D721Med (cell line): Measurements from ENCODE around the gene AP5S1.

Experiments used
- DNase-seq: peaks from one replicate; pipeline ENCODE4 v3.0.0; 2011; ENCODE audit warnings: low spot score; ENCODE audit not compliant: insufficient read length
- FAIRE-seq: peaks from 2 replicates; lab custom pipeline; 2011; peaks lifted over from hg19 to GRCh38; lab: Jason Lieb, UNC
- CTCF ChIP-seq: IDR thresholded peaks from 2 replicates; pipeline ENCODE4 v1.5.1; 2012; ENCODE audit warnings: mild to moderate bottlenecking, control low read depth; ENCODE audit not compliant: insufficient read depth; ENCODE audit errors: missing control alignments

The AP5S1 gene

GRCh38 chr20:3863317-3863716 lies 43.0 kb downstream of the AP5S1 start:
- TF ChIP-seq CTCF: no peak
- DNase-seq (no peak), FAIRE-seq (no peak)

GRCh38 chr20:3864518-3864917 lies 44.2 kb downstream of the AP5S1 start:
- DNase-seq (no peak), FAIRE-seq (no peak)
- no peak for TF ChIP-seq CTCF

DNA sequence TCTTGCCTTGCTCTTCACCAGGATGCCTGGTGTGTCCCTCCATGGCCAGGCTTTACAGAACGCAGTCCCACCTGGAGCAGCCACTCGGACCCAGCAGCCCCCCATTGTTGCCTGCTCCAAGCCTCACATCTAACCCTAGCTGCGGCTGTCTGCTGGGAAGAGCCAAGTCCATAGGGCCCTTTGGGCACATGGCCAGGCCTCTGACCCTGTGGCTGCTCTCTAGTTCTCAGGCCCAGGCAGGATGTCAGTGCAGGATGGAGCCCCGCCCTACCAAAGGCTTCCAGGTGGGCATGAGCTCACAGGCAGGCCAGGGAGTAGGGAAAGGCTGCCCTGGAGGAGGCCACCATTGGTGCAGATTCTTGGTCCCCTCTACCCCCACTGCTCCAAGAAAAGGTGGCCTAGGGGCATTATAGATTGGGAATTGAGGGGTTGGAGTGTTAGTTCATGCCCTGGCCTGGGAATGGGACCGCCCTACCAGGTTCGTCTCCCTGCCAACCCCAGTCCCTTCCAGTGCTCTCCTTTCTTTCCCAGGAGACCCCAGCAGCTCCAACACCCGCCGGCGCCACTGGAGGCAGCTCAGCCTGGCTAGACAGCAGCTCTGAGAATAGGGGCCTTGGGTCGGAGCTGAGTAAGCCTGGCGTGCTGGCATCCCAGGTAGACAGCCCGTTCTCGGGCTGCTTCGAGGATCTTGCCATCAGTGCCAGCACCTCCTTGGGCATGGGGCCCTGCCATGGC lies 45.0 kb downstream of the AP5S1 start:
- DNase-seq: no peak
- no peak for TF ChIP-seq CTCF
- no peak for FAIRE-seq

DNA sequence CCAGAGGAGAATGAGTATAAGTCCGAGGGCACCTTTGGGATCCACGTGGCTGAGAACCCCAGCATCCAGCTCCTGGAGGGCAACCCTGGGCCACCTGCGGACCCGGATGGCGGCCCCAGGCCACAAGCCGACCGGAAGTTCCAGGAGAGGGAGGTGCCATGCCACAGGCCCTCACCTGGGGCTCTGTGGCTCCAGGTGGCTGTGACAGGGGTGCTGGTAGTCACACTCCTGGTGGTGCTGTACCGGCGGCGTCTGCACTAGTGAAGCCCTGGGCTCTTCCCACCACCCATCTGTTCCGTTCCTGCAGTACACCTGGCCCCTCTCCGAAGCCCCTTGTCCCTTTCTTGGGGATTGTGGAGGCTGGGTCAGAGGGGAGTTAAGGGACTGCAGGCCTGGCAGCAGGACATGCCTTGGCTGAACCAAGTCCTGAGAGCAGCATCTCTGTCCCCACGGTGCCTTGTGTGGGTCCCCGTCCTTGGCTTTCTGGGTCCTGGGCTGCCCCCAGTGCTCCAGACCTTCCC lies 45.6 kb downstream of the AP5S1 start:
- FAIRE-seq (no peak), DNase-seq (no peak)
- no peak for TF ChIP-seq CTCF

- no peak for TF ChIP-seq CTCF
- no peak for DNase-seq
- no peak for FAIRE-seq
Observed at GRCh38 chr20:3866464-3866863, 46.1 kb downstream of the AP5S1 start.

DNA sequence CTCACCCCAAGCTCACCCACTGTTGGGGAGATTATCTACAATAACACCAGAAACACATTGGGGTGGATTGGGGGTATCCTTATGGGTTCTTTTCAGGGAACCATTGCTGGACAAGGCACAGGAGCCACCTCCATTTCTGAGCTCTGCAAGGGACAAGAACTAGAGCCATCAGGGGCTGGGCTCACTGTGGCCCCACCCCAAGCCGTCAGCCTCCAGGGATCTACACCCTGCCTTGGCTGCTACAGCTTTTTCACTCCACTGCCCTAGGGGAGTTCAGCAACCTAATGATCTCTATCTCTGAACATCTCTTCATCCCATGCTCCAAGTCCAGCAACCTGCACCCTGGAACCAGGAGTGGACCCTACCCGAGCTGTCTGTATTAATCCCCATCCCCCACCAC lies 47.5 kb downstream of the AP5S1 start:
- FAIRE-seq (no peak), DNase-seq (no peak)
- TF ChIP-seq CTCF: no peak
